GM19023 (cell line): Measurements from ENCODE around the gene RPA1.

Experiments used
- ATAC-seq: cut with Tn5 transposase; IDR thresholded peaks from one replicate; pipeline ENCODE4 v1.9.1; 2021; ENCODE audit warnings: mild to moderate bottlenecking, moderate library complexity; ENCODE audit not compliant: unreplicated experiment

Gene RPA1

GRCh38 chr17:1907909-1908698 is 78.3 kb downstream of the RPA1 start:
- ATAC-seq, result no peak

GRCh38 chr17:1908699-1909309 is 79.0 kb downstream of the RPA1 start:
- ATAC-seq, result no peak

GRCh38 chr17:1909985-1910384 is 80.2 kb downstream of the RPA1 start:
- ATAC-seq, result no peak

GRCh38 chr17:1912146-1912545 is 82.3 kb downstream of the RPA1 start:
- no peak for ATAC-seq

- ATAC-seq, result no peak
Measured at GRCh38 chr17:1913702-1914101, 83.9 kb downstream of the RPA1 start.

GRCh38 chr17:1914661-1915083 is 84.9 kb downstream of the RPA1 start:
- no peak for ATAC-seq

GRCh38 chr17:1915889-1916288 is 86.1 kb downstream of the RPA1 start:
- no peak for ATAC-seq

- no peak for ATAC-seq
Measured at GRCh38 chr17:1916316-1916715, 86.5 kb downstream of the RPA1 start.

GRCh38 chr17:1916963-1917715 is 87.3 kb downstream of the RPA1 start:
- ATAC-seq, result no peak

GRCh38 chr17:1918346-1919162 is 88.7 kb downstream of the RPA1 start:
- ATAC-seq, result no peak

- ATAC-seq, result no peak
Measured at GRCh38 chr17:1919201-1919600, 89.4 kb downstream of the RPA1 start.

GRCh38 chr17:1920948-1921351 is 91.1 kb downstream of the RPA1 start:
- no peak for ATAC-seq

GRCh38 chr17:1928976-1929375 is 99.2 kb downstream of the RPA1 start:
- no peak for ATAC-seq

- no peak for ATAC-seq
Measured at GRCh38 chr17:1930337-1930645, 100.5 kb downstream of the RPA1 start.

GRCh38 chr17:1931844-1932579 is 102.2 kb downstream of the RPA1 start:
- no peak for ATAC-seq

GRCh38 chr17:1933875-1934715 is 104.3 kb downstream of the RPA1 start:
- ATAC-seq, result no peak

GRCh38 chr17:1934901-1935300 is 105.1 kb downstream of the RPA1 start:
- ATAC-seq, result no peak

- ATAC-seq, result no peak
Measured at GRCh38 chr17:1936766-1937165, 107.0 kb downstream of the RPA1 start.

GRCh38 chr17:1937461-1937860 is 107.7 kb downstream of the RPA1 start:
- ATAC-seq, result no peak
